ENCODE measurements around the gene FSD2.

FSD2 gene

GRCh38 chr15:82840166-82840565 lies 34.3 kb upstream of the FSD2 start:
- POLR2A ChIA-PET = no interaction called here
- Histone ChIP-seq H3K27me3 (replicated peaks in 2 of 5; ENCODE audit: control insufficient read depth in 4 of 5, insufficient read depth in 5 of 5, low read length in 4 of 5) (no peaks in the 10 kb centered on the region), H3K36me3 (ENCODE audit: control insufficient read depth in 4 of 4, insufficient read depth in 4 of 4, low read length in 3 of 4) (peaks cover 5 to 35% (median 23%) of the 10 kb centered on the region in 4 experiments), H3K27ac (ENCODE audit: insufficient read depth in 1 of 2, low read depth in 1 of 2, low read length in 2 of 2, poor library complexity in 1 of 2, severe bottlenecking in 2 of 2) (no peak overlapping the region), H3K4me1 (ENCODE audit: control extremely low read depth in 1 of 4, control insufficient read depth in 4 of 4, insufficient read depth in 4 of 4, low read length in 3 of 4) (peaks cover under 1 to 12% (median 9%) of the 10 kb centered on the region in 4 experiments), H3K4me3 (ENCODE audit: control insufficient read depth in 1 of 7, extremely low read depth in 1 of 7, insufficient read depth in 4 of 7, low read depth in 2 of 7, low read length in 6 of 7) (no peak overlapping the region), H3K9me3 (ENCODE audit: control extremely low read depth in 1 of 5, control insufficient read depth in 4 of 5, insufficient read depth in 2 of 5, low read depth in 1 of 5, low read length in 4 of 5) (peaks cover 0 to 3% (median 0%) of the 10 kb centered on the region in 5 experiments)
- no peak for DNase-seq
- 100% methylated on average over 1 of the region's 4 CpGs for WGBS (ENCODE audit: insufficient coverage)
- CTCF ChIA-PET = no interaction called here

GRCh38 chr15:82839136-82839535 lies 33.3 kb upstream of the FSD2 start:
- DNase-seq = no peak
- Histone ChIP-seq H3K36me3 (ENCODE audit: control insufficient read depth in 4 of 4, insufficient read depth in 4 of 4, low read length in 3 of 4) (peaks cover 7 to 43% (median 30%) of the 10 kb centered on the region in 4 experiments), H3K9me3 (ENCODE audit: control extremely low read depth in 1 of 5, control insufficient read depth in 4 of 5, insufficient read depth in 2 of 5, low read depth in 1 of 5, low read length in 4 of 5) (peaks cover 0 to 3% (median 0%) of the 10 kb centered on the region in 5 experiments), H3K4me1 (ENCODE audit: control extremely low read depth in 1 of 4, control insufficient read depth in 4 of 4, insufficient read depth in 4 of 4, low read length in 3 of 4) (peaks cover 0 to 5% (median 3%) of the 10 kb centered on the region in 4 experiments), H3K27me3 (replicated peaks in 2 of 5; ENCODE audit: control insufficient read depth in 4 of 5, insufficient read depth in 5 of 5, low read length in 4 of 5) (no peaks in the 10 kb centered on the region), H3K4me3 (ENCODE audit: control insufficient read depth in 1 of 7, extremely low read depth in 1 of 7, insufficient read depth in 4 of 7, low read depth in 2 of 7, low read length in 6 of 7) (no peak overlapping the region), H3K27ac (ENCODE audit: insufficient read depth in 1 of 2, low read depth in 1 of 2, low read length in 2 of 2, poor library complexity in 1 of 2, severe bottlenecking in 2 of 2) (no peak overlapping the region)
- POLR2A ChIA-PET = no interaction called here
- CTCF ChIA-PET = interaction anchor here (0.9 to 1.3 kb wide), 3 partner anchors 10 to 161 kb away, joined by 3 to 8 read pairs (median 3); no protein-coding TSS in a partner anchor

GRCh38 chr15:82838096-82838735 lies 32.3 kb upstream of the FSD2 start:
- Histone ChIP-seq H3K27ac (ENCODE audit: insufficient read depth in 1 of 2, low read depth in 1 of 2, low read length in 2 of 2, poor library complexity in 1 of 2, severe bottlenecking in 2 of 2) (no peak overlapping the region), H3K9me3 (ENCODE audit: control extremely low read depth in 1 of 5, control insufficient read depth in 4 of 5, insufficient read depth in 2 of 5, low read depth in 1 of 5, low read length in 4 of 5) (peaks cover 0 to 3% (median 0%) of the 10 kb centered on the region in 5 experiments), H3K27me3 (replicated peaks in 2 of 5; ENCODE audit: control insufficient read depth in 4 of 5, insufficient read depth in 5 of 5, low read length in 4 of 5) (no peaks in the 10 kb centered on the region), H3K4me3 (ENCODE audit: control insufficient read depth in 1 of 7, extremely low read depth in 1 of 7, insufficient read depth in 4 of 7, low read depth in 2 of 7, low read length in 6 of 7) (no peak overlapping the region), H3K36me3 (ENCODE audit: control insufficient read depth in 4 of 4, insufficient read depth in 4 of 4, low read length in 3 of 4) (peaks cover 7 to 50% (median 33%) of the 10 kb centered on the region in 4 experiments), H3K4me1 (ENCODE audit: control extremely low read depth in 1 of 4, control insufficient read depth in 4 of 4, insufficient read depth in 4 of 4, low read length in 3 of 4) (peaks cover 0 to 4% (median 2%) of the 10 kb centered on the region in 4 experiments)
- ChIA-PET POLR2A (no interaction called here), CTCF (interaction anchor here (0.9 to 1.3 kb wide), 4 partner anchors 11 to 162 kb away, joined by 3 to 8 read pairs (median 4); no protein-coding TSS in a partner anchor)
- DNase-seq = no peak
- 95% methylated on average over 11 of the region's 14 CpGs for WGBS (ENCODE audit: insufficient coverage)

- H3K4me1 ChIP-seq (ENCODE audit: control extremely low read depth in 1 of 4, control insufficient read depth in 4 of 4, insufficient read depth in 4 of 4, low read length in 3 of 4) = peaks cover 7 to 26% (median 23%) of the 10 kb centered on the region in 4 experiments
- no peaks in the 10 kb centered on the region for H3K27me3 ChIP-seq (replicated peaks in 2 of 5; ENCODE audit: control insufficient read depth in 4 of 5, insufficient read depth in 5 of 5, low read length in 4 of 5)
- H3K9me3 ChIP-seq (ENCODE audit: control extremely low read depth in 1 of 5, control insufficient read depth in 4 of 5, insufficient read depth in 2 of 5, low read depth in 1 of 5, low read length in 4 of 5) = peaks cover 0 to 3% (median 0%) of the 10 kb centered on the region in 5 experiments
- no peak for DNase-seq
- no peak overlapping the region for H3K4me3 ChIP-seq (ENCODE audit: control insufficient read depth in 1 of 7, extremely low read depth in 1 of 7, insufficient read depth in 4 of 7, low read depth in 2 of 7, low read length in 6 of 7)
- CTCF ChIA-PET = no interaction called here
- no peak overlapping the region for H3K27ac ChIP-seq (ENCODE audit: insufficient read depth in 1 of 2, low read depth in 1 of 2, low read length in 2 of 2, poor library complexity in 1 of 2, severe bottlenecking in 2 of 2)
- peaks cover 7 to 65% (median 48%) of the 10 kb centered on the region in 4 experiments for H3K36me3 ChIP-seq (ENCODE audit: control insufficient read depth in 4 of 4, insufficient read depth in 4 of 4, low read length in 3 of 4)
- POLR2A ChIA-PET = no interaction called here
- 96% methylated on average over 6 of the region's 7 CpGs for WGBS (ENCODE audit: insufficient coverage)
Measured at GRCh38 chr15:82835391-82835917, 29.6 kb upstream of the FSD2 start.

- no peaks in the 10 kb centered on the region for H3K9me3 ChIP-seq (ENCODE audit: control extremely low read depth in 1 of 5, control insufficient read depth in 4 of 5, insufficient read depth in 2 of 5, low read depth in 1 of 5, low read length in 4 of 5)
- H3K4me3 ChIP-seq (ENCODE audit: control insufficient read depth in 1 of 7, extremely low read depth in 1 of 7, insufficient read depth in 4 of 7, low read depth in 2 of 7, low read length in 6 of 7) = no peak overlapping the region
- peaks cover 11 to 80% (median 63%) of the 10 kb centered on the region in 4 experiments for H3K36me3 ChIP-seq (ENCODE audit: control insufficient read depth in 4 of 4, insufficient read depth in 4 of 4, low read length in 3 of 4)
- WGBS (ENCODE audit: insufficient coverage) = 92% methylated on average over 3 of the region's 4 CpGs
- CTCF ChIA-PET = interaction anchor here (0.6 to 2.2 kb wide), 7 partner anchors 9 to 167 kb away, joined by 3 to 16 read pairs (median 4); no protein-coding TSS in a partner anchor
- peaks cover 7 to 26% (median 23%) of the 10 kb centered on the region in 4 experiments for H3K4me1 ChIP-seq (ENCODE audit: control extremely low read depth in 1 of 4, control insufficient read depth in 4 of 4, insufficient read depth in 4 of 4, low read length in 3 of 4)
- H3K27ac ChIP-seq (ENCODE audit: insufficient read depth in 1 of 2, low read depth in 1 of 2, low read length in 2 of 2, poor library complexity in 1 of 2, severe bottlenecking in 2 of 2) = peak overlapping the region; percentile 76 to 92
- POLR2A ChIA-PET = interaction anchor here (1.4 kb wide), 1 partner anchor 16 kb away, joined by 5 read pairs; no protein-coding TSS in a partner anchor
- no peak for DNase-seq
- H3K27me3 ChIP-seq (replicated peaks in 2 of 5; ENCODE audit: control insufficient read depth in 4 of 5, insufficient read depth in 5 of 5, low read length in 4 of 5) = no peaks in the 10 kb centered on the region
Measured at GRCh38 chr15:82833362-82833682, 27.5 kb upstream of the FSD2 start.

GRCh38 chr15:82832601-82833361 lies 26.9 kb upstream of the FSD2 start:
- WGBS (ENCODE audit: insufficient coverage) = 39% methylated on average over 5 of the region's 13 CpGs
- DNase-seq = peak; percentile 66 to 93 (median 89)
- Histone ChIP-seq H3K4me1 (ENCODE audit: control extremely low read depth in 1 of 4, control insufficient read depth in 4 of 4, insufficient read depth in 4 of 4, low read length in 3 of 4) (peaks cover 7 to 26% (median 23%) of the 10 kb centered on the region in 4 experiments), H3K9me3 (ENCODE audit: control extremely low read depth in 1 of 5, control insufficient read depth in 4 of 5, insufficient read depth in 2 of 5, low read depth in 1 of 5, low read length in 4 of 5) (no peaks in the 10 kb centered on the region), H3K27me3 (replicated peaks in 2 of 5; ENCODE audit: control insufficient read depth in 4 of 5, insufficient read depth in 5 of 5, low read length in 4 of 5) (no peaks in the 10 kb centered on the region), H3K4me3 (ENCODE audit: control insufficient read depth in 1 of 7, extremely low read depth in 1 of 7, insufficient read depth in 4 of 7, low read depth in 2 of 7, low read length in 6 of 7) (peak overlapping the region in 3 of 7 experiments; percentile 1 to 41 (median 12)), H3K27ac (ENCODE audit: insufficient read depth in 1 of 2, low read depth in 1 of 2, low read length in 2 of 2, poor library complexity in 1 of 2, severe bottlenecking in 2 of 2) (peak overlapping the region; percentile 76 to 92), H3K36me3 (ENCODE audit: control insufficient read depth in 4 of 4, insufficient read depth in 4 of 4, low read length in 3 of 4) (peaks cover 14 to 80% (median 63%) of the 10 kb centered on the region in 4 experiments)
- POLR2A ChIA-PET = interaction anchor here (1.4 kb wide), 1 partner anchor 17 kb away, joined by 5 read pairs; no protein-coding TSS in a partner anchor
- CTCF ChIA-PET = interaction anchor here (0.6 to 2.2 kb wide), 7 partner anchors 9 to 167 kb away, joined by 3 to 16 read pairs (median 4); no protein-coding TSS in a partner anchor

Measured in common myeloid progenitor, CD34-positive (primary cell).